GM10248 (cell line): ENCODE measurements around the gene PLA1A.
"Not testable (repeated sequence)": the region's sequence is repeated elsewhere in the genome, so short reads cannot be mapped to it uniquely, and the experiment has no call there.

Source experiments
- CTCF ChIA-PET: fragments of 300-600 bp; sonication (Branson Sonifier 250); formaldehyde crosslinking; extraction: SDS; loops from one replicate; lab custom pipeline; 2021; ENCODE audit warnings: antibody characterized with exemption; lab: Yijun Ruan, JAX
- POLR2A ChIA-PET: fragments of 350-650 bp; sonication (Branson Sonifier 250); formaldehyde crosslinking; extraction: SDS; loops from one replicate; lab custom pipeline; 2020; ENCODE audit warnings: antibody characterized with exemption; lab: Yijun Ruan, JAX
- DNase-seq: peaks from one replicate; pipeline ENCODE4 v3.0.0; 2012; ENCODE audit errors: extremely low spot score
- CTCF ChIP-seq: IDR thresholded peaks from 2 replicates; pipeline ENCODE4 v1.5.1; 2012; ENCODE audit warnings: mild to moderate bottlenecking, low read depth; ENCODE audit errors: extremely low read depth, missing control alignments, control extremely low read depth

PLA1A gene

GRCh38 chr3:119675188-119675874 lies 77.6 kb downstream of the PLA1A start:
- ChIA-PET POLR2A (interaction anchor here (0.7 to 1.2 kb wide), 2 partner anchors 61 to 418 kb away, joined by 4 to 6 read pairs; no protein-coding TSS in a partner anchor), CTCF (interaction anchor here (1.0 to 11.2 kb wide), 9 partner anchors 10 to 125 kb away, joined by 3 to 128 read pairs (median 6); partner anchors contain the start of gene CD80)
- DNase-seq, result no peak
- TF ChIP-seq CTCF, result no peak

GRCh38 chr3:119676020-119676419 lies 78.3 kb downstream of the PLA1A start:
- ChIA-PET POLR2A (interaction anchor here (0.8 to 1.2 kb wide), 2 partner anchors 62 to 75 kb away, joined by 5 to 6 read pairs; no protein-coding TSS in a partner anchor), CTCF (interaction anchor here (1.0 to 11.2 kb wide), 9 partner anchors 11 to 792 kb away, joined by 3 to 128 read pairs (median 6); partner anchors contain the start of gene CD80)
- TF ChIP-seq CTCF, result no peak
- DNase-seq, result no peak

GRCh38 chr3:119676771-119677640 lies 79.3 kb downstream of the PLA1A start, which contains the start of gene COX17:
COX17 (minus strand) TSS chr3:119677406; CDS start chr3:119677310, 96 bp downstream.
- CTCF ChIA-PET, result interaction anchor here (0.7 to 11.2 kb wide), 6 partner anchors 10 to 793 kb away, joined by 3 to 128 read pairs (median 4); partner anchors contain the start of genes CD80 and PLA1A
- peak; percentile 96 for DNase-seq
- TF ChIP-seq CTCF, result no peak
- POLR2A ChIA-PET, result interaction anchor here (0.8 kb wide), 1 partner anchor 76 kb away, joined by 5 read pairs; no protein-coding TSS in a partner anchor

- ChIA-PET POLR2A (no interaction called here), CTCF (interaction anchor here (1.1 to 11.2 kb wide), 3 partner anchors 16 to 80 kb away, joined by 3 to 128 read pairs (median 3); partner anchors contain the start of gene PLA1A)
- TF ChIP-seq CTCF, result no peak
- DNase-seq, result no peak
Measured at GRCh38 chr3:119677641-119677934, 79.9 kb downstream of the PLA1A start.

GRCh38 chr3:119678209-119678608 lies 80.5 kb downstream of the PLA1A start:
- CTCF ChIA-PET, result interaction anchor here (1.5 to 11.2 kb wide), 2 partner anchors 16 to 77 kb away, joined by 3 to 128 read pairs; no protein-coding TSS in a partner anchor
- POLR2A ChIA-PET, DNase-seq: not testable (repeated sequence)
